GM12878 (cell line): ENCODE measurements around the gene ATXN7L1.

ENCODE experiments used
- EP300 ChIP-seq, 2 experiments: fragments of 150-350 bp in 1 of 2; IDR thresholded peaks; 2 replicates each; pipeline ENCODE4 v1.6.1; 2011 to 2012; ENCODE audit warnings: low read depth in 2 of 2, low read length in 2 of 2, borderline replicate concordance in 1 of 2, improper control_type of control experiment in 1 of 2, inconsistent platforms in 1 of 2; ENCODE audit not compliant: control insufficient read depth in 1 of 2
- FOXK2 ChIP-seq: fragments of 450-650 bp; IDR thresholded peaks from 2 replicates; pipeline ENCODE4 v1.6.1; 2017; ENCODE audit warnings: mild to moderate bottlenecking, moderate library complexity
- POLR2A ChIP-seq: IDR thresholded peaks from 2 replicates; pipeline ENCODE4 v1.6.1; 2011; ENCODE audit warnings: low read depth, mild to moderate bottlenecking, low read length
- POLR2AphosphoS5 ChIP-seq: IDR thresholded peaks from 2 replicates; pipeline ENCODE4 v1.6.1; 2011; ENCODE audit warnings: mild to moderate bottlenecking, low read length, inconsistent platforms
- SREBF2 ChIP-seq: IDR thresholded peaks from 2 replicates; pipeline ENCODE4 v1.6.1; 2012; ENCODE audit warnings: mild to moderate bottlenecking, low read length
- TF ChIP-seq, protein P1 (sequence below), 3 experiments: IDR thresholded peaks in 2 of 3; conservative IDR thresholded peaks in 1 of 3; 2 replicates each; pipeline ENCODE4 v1.5.1; 2011; ENCODE audit warnings: low read depth in 3 of 3, low read length in 3 of 3, mild to moderate bottlenecking in 3 of 3, control low read depth in 2 of 3, moderate library complexity in 2 of 3, inconsistent platforms in 1 of 3, mixed read lengths in 1 of 3; ENCODE audit not compliant: control insufficient read depth in 2 of 3, insufficient read depth in 1 of 3; ENCODE audit errors: extremely low read depth in 1 of 3
- TF ChIP-seq, protein P2 (sequence below): IDR thresholded peaks from 2 replicates; pipeline ENCODE4 v1.6.1; 2012; ENCODE audit warnings: mild to moderate bottlenecking, low read depth, low read length
- TF ChIP-seq, protein P3 (sequence below): fragments of 450-650 bp; IDR thresholded peaks from 2 replicates; pipeline ENCODE4 v1.6.1; 2017; ENCODE audit warnings: mild to moderate bottlenecking
- TF ChIP-seq, protein P4 (sequence below): IDR thresholded peaks from 2 replicates; pipeline ENCODE4 v1.6.1; 2012; ENCODE audit warnings: low read depth, low read length, improper control_type of control experiment

DNA sequence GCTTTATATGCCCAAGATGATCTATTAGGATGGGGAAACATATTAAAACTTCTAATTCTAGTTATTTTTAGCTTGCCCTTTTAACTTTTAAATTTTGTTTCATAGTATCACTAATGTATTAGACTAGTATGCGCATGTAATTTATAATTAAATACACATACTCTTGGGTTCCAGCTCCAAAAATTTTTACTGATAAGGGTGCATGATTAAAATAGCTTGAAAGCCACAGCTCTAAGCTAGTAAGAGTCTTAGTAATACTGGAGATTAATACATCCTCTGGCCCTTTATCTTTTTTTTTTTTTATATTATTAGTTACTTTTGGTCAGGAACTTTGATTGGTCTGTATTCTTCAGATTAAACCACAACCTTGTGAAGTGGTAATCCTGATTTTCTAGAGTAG lies 53.6 kb downstream of the ATXN7L1 start:
- TF ChIP-seq, protein P1, sequence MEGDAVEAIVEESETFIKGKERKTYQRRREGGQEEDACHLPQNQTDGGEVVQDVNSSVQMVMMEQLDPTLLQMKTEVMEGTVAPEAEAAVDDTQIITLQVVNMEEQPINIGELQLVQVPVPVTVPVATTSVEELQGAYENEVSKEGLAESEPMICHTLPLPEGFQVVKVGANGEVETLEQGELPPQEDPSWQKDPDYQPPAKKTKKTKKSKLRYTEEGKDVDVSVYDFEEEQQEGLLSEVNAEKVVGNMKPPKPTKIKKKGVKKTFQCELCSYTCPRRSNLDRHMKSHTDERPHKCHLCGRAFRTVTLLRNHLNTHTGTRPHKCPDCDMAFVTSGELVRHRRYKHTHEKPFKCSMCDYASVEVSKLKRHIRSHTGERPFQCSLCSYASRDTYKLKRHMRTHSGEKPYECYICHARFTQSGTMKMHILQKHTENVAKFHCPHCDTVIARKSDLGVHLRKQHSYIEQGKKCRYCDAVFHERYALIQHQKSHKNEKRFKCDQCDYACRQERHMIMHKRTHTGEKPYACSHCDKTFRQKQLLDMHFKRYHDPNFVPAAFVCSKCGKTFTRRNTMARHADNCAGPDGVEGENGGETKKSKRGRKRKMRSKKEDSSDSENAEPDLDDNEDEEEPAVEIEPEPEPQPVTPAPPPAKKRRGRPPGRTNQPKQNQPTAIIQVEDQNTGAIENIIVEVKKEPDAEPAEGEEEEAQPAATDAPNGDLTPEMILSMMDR (IDR thresholded peaks at IDR 0.05 in 2 of 3, conservative IDR thresholded peaks at IDR 0.05 in 1 of 3; ENCODE audit: control insufficient read depth in 2 of 3, extremely low read depth in 1 of 3, insufficient read depth in 1 of 3, low read depth in 3 of 3, low read length in 3 of 3): no peak
- no peak for TF ChIP-seq POLR2A
- TF ChIP-seq POLR2AphosphoS5: no peak
- TF ChIP-seq, protein P2, sequence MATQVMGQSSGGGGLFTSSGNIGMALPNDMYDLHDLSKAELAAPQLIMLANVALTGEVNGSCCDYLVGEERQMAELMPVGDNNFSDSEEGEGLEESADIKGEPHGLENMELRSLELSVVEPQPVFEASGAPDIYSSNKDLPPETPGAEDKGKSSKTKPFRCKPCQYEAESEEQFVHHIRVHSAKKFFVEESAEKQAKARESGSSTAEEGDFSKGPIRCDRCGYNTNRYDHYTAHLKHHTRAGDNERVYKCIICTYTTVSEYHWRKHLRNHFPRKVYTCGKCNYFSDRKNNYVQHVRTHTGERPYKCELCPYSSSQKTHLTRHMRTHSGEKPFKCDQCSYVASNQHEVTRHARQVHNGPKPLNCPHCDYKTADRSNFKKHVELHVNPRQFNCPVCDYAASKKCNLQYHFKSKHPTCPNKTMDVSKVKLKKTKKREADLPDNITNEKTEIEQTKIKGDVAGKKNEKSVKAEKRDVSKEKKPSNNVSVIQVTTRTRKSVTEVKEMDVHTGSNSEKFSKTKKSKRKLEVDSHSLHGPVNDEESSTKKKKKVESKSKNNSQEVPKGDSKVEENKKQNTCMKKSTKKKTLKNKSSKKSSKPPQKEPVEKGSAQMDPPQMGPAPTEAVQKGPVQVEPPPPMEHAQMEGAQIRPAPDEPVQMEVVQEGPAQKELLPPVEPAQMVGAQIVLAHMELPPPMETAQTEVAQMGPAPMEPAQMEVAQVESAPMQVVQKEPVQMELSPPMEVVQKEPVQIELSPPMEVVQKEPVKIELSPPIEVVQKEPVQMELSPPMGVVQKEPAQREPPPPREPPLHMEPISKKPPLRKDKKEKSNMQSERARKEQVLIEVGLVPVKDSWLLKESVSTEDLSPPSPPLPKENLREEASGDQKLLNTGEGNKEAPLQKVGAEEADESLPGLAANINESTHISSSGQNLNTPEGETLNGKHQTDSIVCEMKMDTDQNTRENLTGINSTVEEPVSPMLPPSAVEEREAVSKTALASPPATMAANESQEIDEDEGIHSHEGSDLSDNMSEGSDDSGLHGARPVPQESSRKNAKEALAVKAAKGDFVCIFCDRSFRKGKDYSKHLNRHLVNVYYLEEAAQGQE: no peak
- no peak for TF ChIP-seq EP300 (IDR thresholded peaks at IDR 0.05; ENCODE audit: borderline replicate concordance in 1 of 2, control insufficient read depth in 1 of 2, low read depth in 2 of 2, low read length in 2 of 2)
- TF ChIP-seq, protein P3, sequence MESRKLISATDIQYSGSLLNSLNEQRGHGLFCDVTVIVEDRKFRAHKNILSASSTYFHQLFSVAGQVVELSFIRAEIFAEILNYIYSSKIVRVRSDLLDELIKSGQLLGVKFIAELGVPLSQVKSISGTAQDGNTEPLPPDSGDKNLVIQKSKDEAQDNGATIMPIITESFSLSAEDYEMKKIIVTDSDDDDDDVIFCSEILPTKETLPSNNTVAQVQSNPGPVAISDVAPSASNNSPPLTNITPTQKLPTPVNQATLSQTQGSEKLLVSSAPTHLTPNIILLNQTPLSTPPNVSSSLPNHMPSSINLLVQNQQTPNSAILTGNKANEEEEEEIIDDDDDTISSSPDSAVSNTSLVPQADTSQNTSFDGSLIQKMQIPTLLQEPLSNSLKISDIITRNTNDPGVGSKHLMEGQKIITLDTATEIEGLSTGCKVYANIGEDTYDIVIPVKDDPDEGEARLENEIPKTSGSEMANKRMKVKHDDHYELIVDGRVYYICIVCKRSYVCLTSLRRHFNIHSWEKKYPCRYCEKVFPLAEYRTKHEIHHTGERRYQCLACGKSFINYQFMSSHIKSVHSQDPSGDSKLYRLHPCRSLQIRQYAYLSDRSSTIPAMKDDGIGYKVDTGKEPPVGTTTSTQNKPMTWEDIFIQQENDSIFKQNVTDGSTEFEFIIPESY: no peak
- no peak for TF ChIP-seq SREBF2
- TF ChIP-seq FOXK2: no peak
- TF ChIP-seq, protein P4, sequence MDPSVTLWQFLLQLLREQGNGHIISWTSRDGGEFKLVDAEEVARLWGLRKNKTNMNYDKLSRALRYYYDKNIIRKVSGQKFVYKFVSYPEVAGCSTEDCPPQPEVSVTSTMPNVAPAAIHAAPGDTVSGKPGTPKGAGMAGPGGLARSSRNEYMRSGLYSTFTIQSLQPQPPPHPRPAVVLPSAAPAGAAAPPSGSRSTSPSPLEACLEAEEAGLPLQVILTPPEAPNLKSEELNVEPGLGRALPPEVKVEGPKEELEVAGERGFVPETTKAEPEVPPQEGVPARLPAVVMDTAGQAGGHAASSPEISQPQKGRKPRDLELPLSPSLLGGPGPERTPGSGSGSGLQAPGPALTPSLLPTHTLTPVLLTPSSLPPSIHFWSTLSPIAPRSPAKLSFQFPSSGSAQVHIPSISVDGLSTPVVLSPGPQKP: no peak
